Left cardiac atrium (tissue), 4 donors: Measurements from ENCODE around the gene STN1. TPM values are rescaled to one million over a fixed set of nuclear protein-coding genes. Genes with fewer than 3 reads are reported as not detected.

Experiments
- ATAC-seq, 2 donors: fragments of 200-7000 bp; cut with Tn5 transposase; one replicate each; pipeline ENCODE4 v1.9.1; 2020; ENCODE audit warnings: mild to moderate bottlenecking in 2 of 2, moderate library complexity in 2 of 2
- DNase-seq: peaks from one replicate; pipeline ENCODE4 v3.0.0-alpha.2; 2020
- intact Hi-C, 2 donors: fragments of 100-400 bp; cut with DNase I; formaldehyde crosslinking; loops; one replicate each; pipeline versions ENCODE4 v1.14.1 to v1.15.1; 2022 to 2023
- total RNA-seq, 2 donors: library from RNA; stranded (reverse); fragmentation: NEBNext Ultra II Directional; extraction: Animal tissue kit (Norgen Biotek cat#: 25700); gene quantifications; one replicate each; pipeline ENCODE4 v1.2.1, GENCODE V29; 2021
- donor health status: DM: no; HTN: yes; CAD: no.
- donor health status: DM: no; HTN: yes; CAD: no; lungs with severe emphysema.
- donor health status: DM: yes; HTN: yes; CAD: no.
- donor health status: Dilated cardiomyopathy.

The STN1 gene
- total RNA-seq, 2 donors from 2014 or later: 26.7 to 28.5 TPM

DNA sequence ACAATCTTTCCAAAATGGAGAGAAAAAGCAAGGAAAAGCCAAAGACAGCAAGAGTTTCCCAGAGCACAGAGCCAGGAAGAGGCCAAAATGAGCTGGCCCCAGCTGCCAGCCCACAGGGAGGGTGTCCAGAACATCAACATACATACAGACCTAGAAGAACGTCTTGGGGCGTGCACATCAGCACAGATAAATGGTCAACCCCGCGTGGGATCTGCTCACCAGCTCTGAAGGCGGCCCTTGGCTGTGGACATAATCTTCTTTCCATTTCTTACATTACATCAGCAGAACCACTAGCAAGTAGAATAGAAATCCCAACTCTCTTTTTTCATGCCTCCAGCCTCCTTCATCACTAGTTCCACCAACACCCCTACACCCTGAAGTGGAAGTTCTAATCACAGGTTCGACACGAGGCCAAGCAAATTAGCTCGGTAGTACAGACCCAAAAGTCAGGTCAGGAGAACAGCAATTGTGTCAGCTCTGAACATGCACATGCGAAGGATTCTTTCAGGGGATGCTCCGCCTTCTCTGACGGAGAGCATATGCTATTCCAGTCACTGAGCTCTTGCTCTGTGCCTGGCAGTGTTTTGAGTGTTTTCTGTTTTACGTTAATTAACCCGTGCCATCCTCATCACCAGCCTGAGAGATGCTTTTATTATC is 79.0 kb downstream of the STN1 start:
- ATAC-seq (peak in 1 of 2 donors; percentile 2), DNase-seq (no peak)
- intact Hi-C loops: no loop called here

- ATAC-seq: peak in 1 of 2 donors; percentile 6
- no peak for DNase-seq
These were observed 80.0 kb downstream of the STN1 start for GRCh38 chr10:103838070-103838395.

GRCh38 chr10:103837370-103838069 is 80.5 kb downstream of the STN1 start:
- ATAC-seq: no peak
- DNase-seq: no peak
- intact Hi-C loops: no loop called here

More at GRCh38 chr10:103838070-103838395, 80.0 kb downstream of the STN1 start:
- intact Hi-C loops: no loop called here

GRCh38 chr10:103836861-103837260 is 81.1 kb downstream of the STN1 start:
- DNase-seq (no peak), ATAC-seq (no peak)
- intact Hi-C loops: no loop called here

- DNase-seq (no peak), ATAC-seq (no peak)
These were observed 81.7 kb downstream of the STN1 start for GRCh38 chr10:103836273-103836672.

GRCh38 chr10:103835096-103836050 is 82.6 kb downstream of the STN1 start:
- peak; percentile 85 for DNase-seq
- intact Hi-C loops: no loop called here
- ATAC-seq: peak; percentile 65 to 75

More at GRCh38 chr10:103836273-103836672, 81.7 kb downstream of the STN1 start:
- intact Hi-C loops: no loop called here

GRCh38 chr10:103834436-103835095 is 83.4 kb downstream of the STN1 start:
- ATAC-seq: peak in 1 of 2 donors; percentile 37

GRCh38 chr10:103833731-103834365 is 84.1 kb downstream of the STN1 start:
- intact Hi-C loops: no loop called here
- ATAC-seq (peak; percentile 55 to 64), DNase-seq (peak; percentile 80)

More at GRCh38 chr10:103834436-103835095, 83.4 kb downstream of the STN1 start:
- intact Hi-C loops: no loop called here
- no peak for DNase-seq

DNA sequence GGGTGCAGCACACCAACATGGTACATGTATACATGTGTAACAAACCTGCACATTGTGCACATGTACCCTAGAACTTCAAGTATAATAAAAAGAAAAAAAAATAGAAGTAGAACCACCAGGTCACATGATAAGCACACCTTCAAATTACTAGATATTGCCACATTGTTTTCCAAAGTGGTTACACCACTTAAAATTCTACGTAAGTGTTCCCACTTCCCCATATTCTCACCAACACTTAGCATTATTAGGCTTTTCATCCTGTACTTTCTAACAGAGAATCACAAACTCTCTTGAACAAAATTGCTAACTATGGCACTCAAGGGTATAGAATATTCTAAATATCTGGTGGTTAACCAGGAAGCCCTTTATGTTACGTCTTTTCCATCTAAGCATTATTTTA is 85.2 kb downstream of the STN1 start:
- no peak for DNase-seq
- intact Hi-C loops: no loop called here
- no peak for ATAC-seq

Other genes with a start within 250 kb of the STN1 start
- 10 to 100 TPM; 24.6 to 27.7 TPM for gene SH3PXD2A, start 62.6 kb downstream of the STN1 start, total RNA-seq
- gene SLK, start 49.0 kb upstream of the STN1 start, total RNA-seq: 10 to 100 TPM; 29.0 to 42.2 TPM
- under 1 TPM; 0.29 to 0.55 TPM for gene COL17A1, start 167.7 kb upstream of the STN1 start, total RNA-seq
- gene SFR1, start 204.0 kb upstream of the STN1 start, total RNA-seq: 1 to 10 TPM; 6.5 to 7.0 TPM